Dedifferentiated amniotic fluid mesenchymal stem cell (primary cell): ENCODE measurements around the gene CCDC148.

Experiments used
- DNase-seq: peaks from one replicate; pipeline ENCODE4 v3.0.0-alpha.2; 2016; ENCODE audit errors: extremely low spot score

CCDC148 gene

DNA sequence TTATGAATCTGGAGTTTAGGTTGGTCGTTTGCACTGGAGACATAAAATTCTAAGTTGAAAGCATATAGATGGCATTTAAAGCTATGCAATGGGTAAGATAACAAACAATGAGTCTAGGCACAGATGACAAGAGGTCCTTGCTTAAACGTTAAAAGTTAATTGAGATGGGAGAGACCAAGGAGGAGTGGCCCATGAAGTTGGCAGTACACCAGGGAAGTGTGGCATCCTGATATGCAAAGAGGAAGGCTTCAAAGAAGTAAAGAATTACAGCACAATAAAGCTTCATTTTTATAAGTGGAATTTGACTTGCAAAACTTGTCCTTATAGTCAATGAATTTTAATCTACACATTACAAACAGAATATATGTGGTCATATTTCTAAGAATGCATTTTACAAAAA lies 331.7 kb downstream of the CCDC148 start:
- no peak for DNase-seq
